ENCODE data around the gene HTRA3. TPM values are rescaled to one million over a fixed set of nuclear protein-coding genes. Genes with fewer than 3 reads are reported as not detected.
A peak's percentile ranks its signal among the peaks of the same experiment; 100 is the strongest.

The HTRA3 gene
- polyA plus RNA-seq, 1 experiment, result 16.3 TPM

GRCh38 chr4:8280158-8280875 lies 10.8 kb downstream of the HTRA3 start:
- Histone ChIP-seq H3K27ac (ENCODE audit: low read depth, low read length) (peak overlapping the region; percentile 31), H3K9me3 (ENCODE audit: control insufficient read depth, insufficient read depth, low read length) (no peaks in the 10 kb centered on the region; the same call in 1 of the 2 replicates), H3K4me3 (ENCODE audit: low read depth, low read length) (no peak overlapping the region), H3K27me3 (ENCODE audit: control insufficient read depth, insufficient read depth, low read length) (no peaks in the 10 kb centered on the region)
- CTCF ChIA-PET, result no interaction called here
- TF ChIP-seq CTCF (IDR thresholded peaks at IDR 0.05; ENCODE audit: low read depth, low read length), result no peak
- no peak for DNase-seq (ENCODE audit: low read depth, low spot score)
- POLR2A ChIA-PET, result interaction anchor here (1.2 kb wide), 1 partner anchor 9 kb away, joined by 3 read pairs; no protein-coding TSS in a partner anchor

- Histone ChIP-seq H3K4me3 (ENCODE audit: low read depth, low read length) (no peak overlapping the region), H3K9me3 (ENCODE audit: control insufficient read depth, insufficient read depth, low read length) (no peaks in the 10 kb centered on the region; the same call in 1 of the 2 replicates), H3K27ac (ENCODE audit: low read depth, low read length) (no peak overlapping the region), H3K27me3 (ENCODE audit: control insufficient read depth, insufficient read depth, low read length) (no peaks in the 10 kb centered on the region)
- POLR2A ChIA-PET, result no interaction called here
- no peak for TF ChIP-seq CTCF (IDR thresholded peaks at IDR 0.05; ENCODE audit: low read depth, low read length)
- CTCF ChIA-PET, result no interaction called here
- no peak for DNase-seq (ENCODE audit: low read depth, low spot score)
These were observed 11.4 kb downstream of the HTRA3 start for GRCh38 chr4:8280876-8281440.

- ChIA-PET CTCF (no interaction called here), POLR2A (no interaction called here)
- H3K27ac ChIP-seq (ENCODE audit: low read depth, low read length), result no peak overlapping the region
- no peaks in the 10 kb centered on the region; the same call in 1 of the 2 replicates for H3K9me3 ChIP-seq (ENCODE audit: control insufficient read depth, insufficient read depth, low read length)
- H3K4me3 ChIP-seq (ENCODE audit: low read depth, low read length), result no peak overlapping the region
- H3K27me3 ChIP-seq (ENCODE audit: control insufficient read depth, insufficient read depth, low read length), result no peaks in the 10 kb centered on the region
- peak; percentile 38 for DNase-seq (ENCODE audit: low read depth, low spot score)
- TF ChIP-seq CTCF (IDR thresholded peaks at IDR 0.05; ENCODE audit: low read depth, low read length), result no peak
These were observed 12.1 kb downstream of the HTRA3 start for GRCh38 chr4:8281519-8282133.

- Histone ChIP-seq H3K27ac (ENCODE audit: low read depth, low read length) (no peak overlapping the region), H3K4me3 (ENCODE audit: low read depth, low read length) (no peak overlapping the region), H3K9me3 (ENCODE audit: control insufficient read depth, insufficient read depth, low read length) (no peaks in the 10 kb centered on the region; the same call in 1 of the 2 replicates), H3K27me3 (ENCODE audit: control insufficient read depth, insufficient read depth, low read length) (no peaks in the 10 kb centered on the region)
- no peak for DNase-seq (ENCODE audit: low read depth, low spot score)
- POLR2A ChIA-PET, result no interaction called here
- no peak for TF ChIP-seq CTCF (IDR thresholded peaks at IDR 0.05; ENCODE audit: low read depth, low read length)
- CTCF ChIA-PET, result no interaction called here
These were observed 12.6 kb downstream of the HTRA3 start for GRCh38 chr4:8282134-8282641.

GRCh38 chr4:8282742-8283141 lies 13.2 kb downstream of the HTRA3 start:
- Histone ChIP-seq H3K9me3 (ENCODE audit: control insufficient read depth, insufficient read depth, low read length) (no peaks in the 10 kb centered on the region; the same call in 1 of the 2 replicates), H3K27me3 (ENCODE audit: control insufficient read depth, insufficient read depth, low read length) (no peaks in the 10 kb centered on the region), H3K4me3 (ENCODE audit: low read depth, low read length) (no peak overlapping the region), H3K27ac (ENCODE audit: low read depth, low read length) (no peak overlapping the region)
- no peak for DNase-seq (ENCODE audit: low read depth, low spot score)
- TF ChIP-seq CTCF (IDR thresholded peaks at IDR 0.05; ENCODE audit: low read depth, low read length), result no peak
- ChIA-PET POLR2A (no interaction called here), CTCF (no interaction called here)
